PFSK-1 (cell line): Measurements from ENCODE around the gene ENOX2.

ENCODE experiments used
- FOXP2 ChIP-seq: optimal IDR thresholded peaks from 2 replicates; pipeline ENCODE3; 2011; ENCODE audit warnings: borderline replicate concordance, control low read depth, inconsistent platforms; ENCODE audit not compliant: insufficient read depth; ENCODE audit errors: extremely low read length, extremely low read depth
- POLR2AphosphoS5 ChIP-seq: IDR thresholded peaks from 2 replicates; pipeline ENCODE4 v1.6.1; 2012; ENCODE audit warnings: low read depth, mild to moderate bottlenecking, control low read depth, low read length, moderate library complexity
- SIN3A ChIP-seq: IDR thresholded peaks from 2 replicates; pipeline ENCODE4 v1.6.1; 2012; ENCODE audit warnings: mild to moderate bottlenecking, low read length, moderate library complexity, borderline replicate concordance; ENCODE audit not compliant: insufficient read depth
- TAF1 ChIP-seq: IDR thresholded peaks from 2 replicates; pipeline ENCODE4 v1.6.1; 2012; ENCODE audit warnings: low read length, control low read depth, borderline replicate concordance; ENCODE audit not compliant: insufficient read depth
- TF ChIP-seq, protein P1 (sequence below), 2 experiments: IDR thresholded peaks; 2 replicates each; pipeline versions ENCODE4 v1.6.1 to v1.8.0; 2011 to 2012; ENCODE audit warnings: low read depth in 2 of 2, low read length in 2 of 2, control low read depth in 1 of 2, inconsistent platforms in 1 of 2, mild to moderate bottlenecking in 1 of 2, moderate library complexity in 1 of 2; ENCODE audit not compliant: insufficient read depth in 1 of 2

Gene ENOX2

GRCh38 chrX:130705591-130705990 lies 197.4 kb downstream of the ENOX2 start:
- TF ChIP-seq POLR2AphosphoS5 (no peak), FOXP2 (no peak), SIN3A (no peak), TAF1 (no peak)
- TF ChIP-seq, protein P1, sequence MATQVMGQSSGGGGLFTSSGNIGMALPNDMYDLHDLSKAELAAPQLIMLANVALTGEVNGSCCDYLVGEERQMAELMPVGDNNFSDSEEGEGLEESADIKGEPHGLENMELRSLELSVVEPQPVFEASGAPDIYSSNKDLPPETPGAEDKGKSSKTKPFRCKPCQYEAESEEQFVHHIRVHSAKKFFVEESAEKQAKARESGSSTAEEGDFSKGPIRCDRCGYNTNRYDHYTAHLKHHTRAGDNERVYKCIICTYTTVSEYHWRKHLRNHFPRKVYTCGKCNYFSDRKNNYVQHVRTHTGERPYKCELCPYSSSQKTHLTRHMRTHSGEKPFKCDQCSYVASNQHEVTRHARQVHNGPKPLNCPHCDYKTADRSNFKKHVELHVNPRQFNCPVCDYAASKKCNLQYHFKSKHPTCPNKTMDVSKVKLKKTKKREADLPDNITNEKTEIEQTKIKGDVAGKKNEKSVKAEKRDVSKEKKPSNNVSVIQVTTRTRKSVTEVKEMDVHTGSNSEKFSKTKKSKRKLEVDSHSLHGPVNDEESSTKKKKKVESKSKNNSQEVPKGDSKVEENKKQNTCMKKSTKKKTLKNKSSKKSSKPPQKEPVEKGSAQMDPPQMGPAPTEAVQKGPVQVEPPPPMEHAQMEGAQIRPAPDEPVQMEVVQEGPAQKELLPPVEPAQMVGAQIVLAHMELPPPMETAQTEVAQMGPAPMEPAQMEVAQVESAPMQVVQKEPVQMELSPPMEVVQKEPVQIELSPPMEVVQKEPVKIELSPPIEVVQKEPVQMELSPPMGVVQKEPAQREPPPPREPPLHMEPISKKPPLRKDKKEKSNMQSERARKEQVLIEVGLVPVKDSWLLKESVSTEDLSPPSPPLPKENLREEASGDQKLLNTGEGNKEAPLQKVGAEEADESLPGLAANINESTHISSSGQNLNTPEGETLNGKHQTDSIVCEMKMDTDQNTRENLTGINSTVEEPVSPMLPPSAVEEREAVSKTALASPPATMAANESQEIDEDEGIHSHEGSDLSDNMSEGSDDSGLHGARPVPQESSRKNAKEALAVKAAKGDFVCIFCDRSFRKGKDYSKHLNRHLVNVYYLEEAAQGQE (IDR thresholded peaks at IDR 0.05; ENCODE audit: insufficient read depth in 1 of 2, low read depth in 2 of 2, low read length in 2 of 2), result no peak

- no peak for TF ChIP-seq TAF1
- TF ChIP-seq FOXP2, result no peak
- TF ChIP-seq, protein P1 (IDR thresholded peaks at IDR 0.05; ENCODE audit: insufficient read depth in 1 of 2, low read depth in 2 of 2, low read length in 2 of 2), result no peak
- no peak for TF ChIP-seq POLR2AphosphoS5
- no peak for TF ChIP-seq SIN3A
Measured at GRCh38 chrX:130704053-130705038, 198.7 kb downstream of the ENOX2 start.

DNA sequence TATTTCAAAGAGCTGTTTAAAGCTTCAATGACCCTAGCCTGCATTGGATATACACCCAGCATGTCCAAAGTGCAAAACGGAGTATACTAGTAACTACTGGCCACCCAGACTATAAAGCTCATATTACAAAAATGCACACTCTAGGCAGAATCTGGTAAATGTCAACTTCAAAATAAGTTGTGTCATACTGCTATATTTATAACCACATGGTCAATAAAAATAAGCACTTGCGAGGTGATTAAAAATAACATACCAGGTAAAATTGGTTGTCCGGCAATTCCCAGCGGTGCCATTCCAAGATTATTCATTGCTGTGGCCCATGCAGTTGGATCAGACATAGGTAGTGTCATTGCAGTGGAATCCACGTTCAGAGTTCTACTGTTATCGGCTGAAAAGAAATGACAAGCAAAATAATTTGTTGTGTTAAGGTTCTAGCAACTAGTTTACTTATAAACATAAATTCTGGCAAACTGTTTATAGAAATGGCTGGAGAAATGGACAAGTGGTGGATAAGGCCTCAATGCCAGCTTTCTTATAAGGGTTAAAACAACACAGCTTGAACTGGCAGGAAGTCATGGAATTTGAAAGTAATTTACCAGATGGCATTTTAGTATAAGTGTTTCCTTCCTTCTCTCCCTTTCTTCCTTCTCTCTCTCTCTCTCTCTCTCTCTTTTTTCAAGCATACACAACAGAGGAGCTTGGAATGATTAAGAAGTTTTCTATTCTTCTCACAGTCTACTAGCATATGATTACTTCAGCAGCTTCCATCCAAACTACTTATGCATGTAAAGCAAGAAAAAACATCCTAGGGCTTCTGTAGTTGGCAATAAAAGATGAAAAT lies 199.9 kb downstream of the ENOX2 start:
- TF ChIP-seq POLR2AphosphoS5 (no peak), SIN3A (no peak), FOXP2 (no peak), TAF1 (no peak)
- TF ChIP-seq, protein P1 (IDR thresholded peaks at IDR 0.05; ENCODE audit: insufficient read depth in 1 of 2, low read depth in 2 of 2, low read length in 2 of 2), result no peak

DNA sequence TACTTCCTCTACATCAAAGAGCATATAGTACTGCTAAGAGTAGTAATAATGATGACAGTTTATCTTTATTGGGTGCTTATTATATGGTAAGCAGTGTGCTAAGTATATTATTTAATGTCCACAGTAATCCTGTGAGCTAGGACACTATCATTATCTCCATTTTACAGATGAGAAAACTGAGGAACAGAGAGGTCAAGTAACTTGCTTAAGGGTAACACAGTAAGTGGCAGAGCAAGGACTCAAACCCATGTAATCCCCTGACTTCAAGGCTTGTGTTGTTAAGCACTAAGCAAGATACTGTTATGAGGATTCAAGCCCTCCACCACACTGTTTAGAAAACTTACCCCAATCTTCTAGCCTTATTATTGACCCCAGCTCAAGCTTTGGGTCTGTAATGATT lies 202.4 kb downstream of the ENOX2 start:
- TF ChIP-seq POLR2AphosphoS5, result no peak
- TF ChIP-seq FOXP2, result no peak
- TF ChIP-seq SIN3A, result no peak
- no peak for TF ChIP-seq TAF1
- TF ChIP-seq, protein P1 (IDR thresholded peaks at IDR 0.05; ENCODE audit: insufficient read depth in 1 of 2, low read depth in 2 of 2, low read length in 2 of 2), result no peak
